Large intestine (tissue), 3 donors: Measurements from ENCODE around the gene PHF2. TPM values are rescaled to one million over a fixed set of nuclear protein-coding genes. Genes with fewer than 3 reads are reported as not detected.

Experiments used
- DNase-seq, 2 donors: peaks; one replicate each; pipeline versions ENCODE4 v3.0.0 to v3.0.0-alpha.2; 2013
- H3K27ac ChIP-seq: one replicate; pipeline ENCODE4 v1.5.1; 2013; ENCODE audit warnings: low read length
- H3K27me3 ChIP-seq: 2 replicates; pipeline ENCODE4 v1.6.1; 2013; ENCODE audit warnings: low read length; ENCODE audit not compliant: control insufficient read depth, insufficient read depth
- H3K36me3 ChIP-seq: 2 replicates; pipeline ENCODE4 v1.6.1; 2013; ENCODE audit warnings: low read length; ENCODE audit not compliant: control insufficient read depth, insufficient read depth
- H3K4me1 ChIP-seq: one replicate; pipeline ENCODE4 v1.6.1; 2013; ENCODE audit warnings: low read length; ENCODE audit not compliant: control insufficient read depth, insufficient read depth
- H3K4me3 ChIP-seq: one replicate; pipeline ENCODE4 v1.5.1; 2013; ENCODE audit warnings: low read length
- H3K9me3 ChIP-seq: one replicate; pipeline ENCODE4 v1.6.1; 2013; ENCODE audit warnings: mild to moderate bottlenecking, low read depth, low read length, moderate library complexity; ENCODE audit not compliant: control insufficient read depth
- WGBS: methylation state at CpG from one replicate; pipeline ENCODE4 v1.1.5; 2013; ENCODE audit warnings: low lambda C conversion rate; ENCODE audit not compliant: insufficient coverage; 5-methylcytosine and 5-hydroxymethylcytosine counted together
- polyA plus RNA-seq: library from polyadenylated mRNA; unstranded; fragments of 120-200 nt; gene quantifications from one replicate; pipeline ENCODE4 v1.2.1, GENCODE V29; 2013

The PHF2 gene
- polyA plus RNA-seq, 1 donor: 24.9 TPM

DNA sequence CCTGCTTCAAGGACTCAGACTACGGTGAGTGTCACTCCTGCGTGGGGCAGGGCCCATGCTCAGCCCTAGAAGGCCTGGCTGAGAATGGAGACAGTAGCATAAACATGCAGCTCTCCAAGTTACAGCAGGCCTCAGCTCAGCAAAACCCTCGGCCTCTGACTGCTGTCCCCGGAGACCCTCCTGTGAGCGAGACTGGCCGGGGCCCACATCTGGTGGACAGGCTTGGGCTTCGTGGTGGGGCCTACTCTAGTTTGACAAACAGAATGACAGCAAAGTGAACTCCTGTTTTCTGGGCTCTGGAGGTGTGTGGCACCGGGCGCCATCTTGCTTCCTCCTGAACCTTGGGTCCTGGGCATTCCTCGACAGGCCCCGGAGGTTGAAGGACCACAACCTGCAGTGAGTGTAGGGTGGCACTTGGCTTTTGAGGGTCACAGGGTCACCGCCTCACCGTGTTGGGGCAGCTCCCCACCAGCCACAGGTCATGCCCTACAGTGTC is 97.5 kb downstream of the PHF2 start:
- WGBS: no CpG with 5 or more reads among the region's 13 CpGs
- no peak for DNase-seq
- Histone ChIP-seq H3K9me3 (no peaks in the 10 kb centered on the region), H3K4me3 (no peak overlapping the region), H3K27ac (no peak overlapping the region), H3K36me3 (peaks cover 53% of the 10 kb centered on the region), H3K27me3 (no peaks in the 10 kb centered on the region), H3K4me1 (no peaks in the 10 kb centered on the region)

DNA sequence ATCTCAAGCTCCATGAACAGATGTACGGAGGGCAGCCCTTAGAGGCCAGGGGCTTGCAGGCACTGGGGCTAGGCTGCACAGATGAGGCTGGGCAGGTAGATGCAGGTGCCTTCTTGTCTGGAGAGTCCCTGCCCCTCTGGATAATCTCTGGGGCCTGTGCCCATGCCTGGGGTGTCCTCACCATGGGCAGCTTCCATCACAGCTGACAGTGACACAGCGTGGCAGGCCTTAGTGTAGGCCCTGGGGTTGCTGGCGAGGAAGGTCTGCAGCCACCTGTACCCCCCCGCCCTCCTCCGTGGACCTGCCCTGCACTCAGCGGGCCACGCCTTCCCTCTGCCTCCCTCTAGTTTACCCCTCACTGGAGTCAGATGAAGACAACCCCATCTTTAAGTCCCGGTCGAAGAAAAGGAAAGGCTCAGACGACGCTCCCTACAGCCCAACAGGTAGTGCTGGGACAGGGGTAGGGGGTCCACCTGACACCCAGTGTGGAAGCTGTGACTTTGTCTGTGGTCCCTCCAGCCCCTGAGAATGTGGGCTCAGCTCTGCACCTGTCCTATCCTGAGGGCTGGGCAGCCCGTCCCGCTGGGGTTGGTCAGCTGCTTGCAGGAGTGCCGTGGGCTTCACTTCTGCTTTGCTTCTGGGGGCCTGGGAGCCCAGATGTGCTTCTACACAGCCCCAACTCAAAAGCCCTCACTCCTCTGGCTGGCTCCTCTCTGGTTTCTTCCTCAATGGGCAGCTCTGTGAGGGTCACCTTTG is 98.4 kb downstream of the PHF2 start:
- Histone ChIP-seq H3K4me1 (no peaks in the 10 kb centered on the region), H3K4me3 (no peak overlapping the region), H3K36me3 (peaks cover 55% of the 10 kb centered on the region), H3K27me3 (no peaks in the 10 kb centered on the region), H3K9me3 (no peaks in the 10 kb centered on the region), H3K27ac (no peak overlapping the region)
- no CpG with 5 or more reads among the region's 14 CpGs for WGBS
- no peak for DNase-seq

DNA sequence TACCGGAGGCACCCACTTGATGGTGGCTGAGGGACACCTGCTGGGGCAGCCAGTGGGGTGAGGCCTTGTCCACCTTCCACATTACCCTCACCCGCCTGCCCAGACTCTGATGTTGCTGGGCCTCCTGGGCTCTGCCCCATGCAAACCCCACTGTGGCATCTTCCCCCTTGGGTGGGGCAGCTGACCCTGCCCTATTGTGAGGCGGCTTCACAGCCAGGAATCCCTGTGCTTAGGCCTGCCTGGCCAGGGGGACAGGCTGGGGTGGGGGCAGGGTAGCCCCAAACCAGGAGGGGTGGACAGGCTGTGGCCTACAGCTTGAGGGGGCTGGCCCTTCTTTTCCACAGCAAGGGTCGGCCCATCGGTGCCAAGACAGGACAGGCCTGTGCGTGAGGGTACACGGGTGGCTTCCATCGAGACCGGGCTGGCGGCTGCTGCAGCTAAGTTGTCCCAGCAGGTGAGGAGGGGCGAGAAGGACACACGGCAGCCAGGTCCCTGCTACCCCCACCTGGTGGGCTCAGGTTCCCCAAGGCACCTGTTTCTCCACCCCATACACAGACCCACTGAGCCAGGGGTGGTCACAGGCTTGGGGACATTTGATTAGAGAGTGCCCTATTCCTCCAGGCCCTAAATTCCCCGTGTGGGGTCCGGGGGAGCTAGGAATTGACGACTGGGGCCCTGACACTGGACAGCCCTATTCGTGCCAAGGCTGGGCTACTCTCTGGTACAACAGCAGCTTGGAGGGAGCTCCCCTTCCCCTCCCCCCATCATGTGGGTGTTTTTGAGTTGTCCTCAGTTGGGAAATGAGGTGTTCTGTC is 99.2 kb downstream of the PHF2 start:
- no peak overlapping the region for H3K4me3 ChIP-seq
- no peaks in the 10 kb centered on the region for H3K4me1 ChIP-seq
- WGBS: no CpG with 5 or more reads among the region's 16 CpGs
- H3K27ac ChIP-seq: no peak overlapping the region
- H3K9me3 ChIP-seq: no peaks in the 10 kb centered on the region
- H3K36me3 ChIP-seq: peaks cover 55% of the 10 kb centered on the region
- no peaks in the 10 kb centered on the region for H3K27me3 ChIP-seq
- DNase-seq: no peak

DNA sequence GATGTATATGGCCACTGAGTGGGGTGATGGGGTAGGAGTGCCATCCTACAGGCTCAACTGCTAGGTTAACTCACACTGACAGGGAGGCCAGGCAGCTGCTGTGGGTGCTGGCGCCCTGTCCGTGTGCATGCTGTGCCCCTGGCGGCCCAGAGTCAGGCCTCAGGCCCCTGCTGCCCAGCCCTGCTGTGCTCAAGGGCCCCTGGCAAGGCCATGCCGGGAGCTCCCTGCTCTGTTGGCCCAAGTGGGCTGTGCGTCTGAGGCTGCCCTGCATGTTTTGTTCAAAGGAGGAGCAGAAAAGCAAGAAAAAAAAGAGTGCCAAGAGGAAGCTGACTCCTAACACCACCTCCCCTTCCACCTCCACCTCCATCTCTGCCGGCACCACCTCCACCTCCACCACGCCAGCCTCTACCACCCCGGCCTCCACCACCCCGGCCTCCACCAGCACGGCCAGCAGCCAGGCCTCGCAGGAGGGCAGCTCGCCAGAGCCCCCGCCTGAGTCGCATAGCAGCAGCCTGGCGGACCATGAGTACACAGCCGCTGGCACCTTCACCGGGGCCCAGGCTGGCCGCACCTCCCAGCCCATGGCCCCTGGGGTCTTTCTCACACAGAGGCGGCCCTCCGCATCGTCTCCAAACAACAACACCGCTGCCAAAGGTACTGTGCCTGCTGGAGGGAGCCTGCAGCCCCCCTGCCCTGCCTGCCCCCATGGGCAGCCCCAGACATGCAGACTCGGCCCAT is 100.1 kb downstream of the PHF2 start:
- no peaks in the 10 kb centered on the region for H3K4me1 ChIP-seq
- peaks cover 2% of the 10 kb centered on the region for H3K27me3 ChIP-seq
- H3K9me3 ChIP-seq: no peaks in the 10 kb centered on the region
- H3K4me3 ChIP-seq: no peak overlapping the region
- peaks cover 55% of the 10 kb centered on the region for H3K36me3 ChIP-seq
- DNase-seq: no peak
- WGBS: no CpG with 5 or more reads among the region's 23 CpGs
- no peak overlapping the region for H3K27ac ChIP-seq

DNA sequence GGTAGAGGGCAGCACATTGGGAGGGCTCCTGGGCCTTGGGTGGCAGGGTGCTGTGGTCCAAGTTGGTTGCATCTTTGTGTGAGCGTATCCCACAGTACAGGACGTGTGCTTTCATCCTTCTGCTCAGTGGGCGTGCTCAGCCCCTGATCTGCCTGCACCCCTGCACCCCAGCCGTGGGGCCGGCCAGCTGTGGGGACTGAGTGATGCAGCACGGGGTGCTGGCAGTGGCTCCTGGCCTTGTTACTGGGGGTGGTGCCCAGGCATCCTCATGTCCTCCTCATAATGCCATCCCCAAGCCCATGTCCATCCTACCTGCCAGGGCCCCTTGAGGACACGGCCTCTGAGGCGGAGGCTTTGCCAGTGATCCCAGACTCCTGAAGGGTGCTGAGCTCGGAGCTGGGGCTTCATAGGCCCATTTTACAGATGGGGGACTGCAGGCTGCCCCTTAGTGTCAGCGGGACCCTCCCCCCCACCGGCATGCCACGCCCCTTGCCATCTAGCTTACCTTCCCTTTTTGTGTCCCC is 100.7 kb downstream of the PHF2 start:
- Histone ChIP-seq H3K27ac (no peak overlapping the region), H3K27me3 (peaks cover 2% of the 10 kb centered on the region), H3K9me3 (no peaks in the 10 kb centered on the region), H3K36me3 (peaks cover 55% of the 10 kb centered on the region), H3K4me3 (no peak overlapping the region), H3K4me1 (no peaks in the 10 kb centered on the region)
- WGBS: no CpG with 5 or more reads among the region's 12 CpGs
- no peak for DNase-seq

DNA sequence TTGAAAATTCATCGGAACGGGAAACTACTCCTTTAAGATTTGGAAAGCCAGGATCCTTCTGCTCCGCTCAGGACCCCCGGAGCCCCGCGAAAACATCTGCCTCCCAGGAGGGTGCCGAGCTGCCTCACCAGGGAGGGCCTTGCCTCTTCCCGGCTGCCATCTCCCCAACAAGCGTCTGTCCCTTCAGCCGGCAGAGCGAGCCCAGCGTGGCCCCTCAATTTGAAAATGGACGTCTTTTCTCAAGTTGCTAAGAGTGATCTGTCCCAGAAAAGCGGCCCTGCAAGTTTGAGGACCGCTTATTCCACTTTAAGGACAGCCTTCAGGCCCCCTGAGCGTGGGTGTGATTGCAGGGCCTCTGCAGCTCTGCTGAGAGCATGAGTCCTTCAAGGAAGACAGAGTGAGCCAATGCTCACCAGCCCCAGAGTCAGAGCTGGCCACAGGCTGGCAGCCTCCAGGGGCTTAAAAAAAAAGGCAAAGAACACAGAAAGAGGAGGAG is 101.3 kb downstream of the PHF2 start:
- no peaks in the 10 kb centered on the region for H3K4me1 ChIP-seq
- peaks cover 55% of the 10 kb centered on the region for H3K36me3 ChIP-seq
- H3K27me3 ChIP-seq: peaks cover 2% of the 10 kb centered on the region
- H3K27ac ChIP-seq: no peak overlapping the region
- no peaks in the 10 kb centered on the region for H3K9me3 ChIP-seq
- no peak for DNase-seq
- H3K4me3 ChIP-seq: no peak overlapping the region
- no CpG with 5 or more reads among the region's 16 CpGs for WGBS

DNA sequence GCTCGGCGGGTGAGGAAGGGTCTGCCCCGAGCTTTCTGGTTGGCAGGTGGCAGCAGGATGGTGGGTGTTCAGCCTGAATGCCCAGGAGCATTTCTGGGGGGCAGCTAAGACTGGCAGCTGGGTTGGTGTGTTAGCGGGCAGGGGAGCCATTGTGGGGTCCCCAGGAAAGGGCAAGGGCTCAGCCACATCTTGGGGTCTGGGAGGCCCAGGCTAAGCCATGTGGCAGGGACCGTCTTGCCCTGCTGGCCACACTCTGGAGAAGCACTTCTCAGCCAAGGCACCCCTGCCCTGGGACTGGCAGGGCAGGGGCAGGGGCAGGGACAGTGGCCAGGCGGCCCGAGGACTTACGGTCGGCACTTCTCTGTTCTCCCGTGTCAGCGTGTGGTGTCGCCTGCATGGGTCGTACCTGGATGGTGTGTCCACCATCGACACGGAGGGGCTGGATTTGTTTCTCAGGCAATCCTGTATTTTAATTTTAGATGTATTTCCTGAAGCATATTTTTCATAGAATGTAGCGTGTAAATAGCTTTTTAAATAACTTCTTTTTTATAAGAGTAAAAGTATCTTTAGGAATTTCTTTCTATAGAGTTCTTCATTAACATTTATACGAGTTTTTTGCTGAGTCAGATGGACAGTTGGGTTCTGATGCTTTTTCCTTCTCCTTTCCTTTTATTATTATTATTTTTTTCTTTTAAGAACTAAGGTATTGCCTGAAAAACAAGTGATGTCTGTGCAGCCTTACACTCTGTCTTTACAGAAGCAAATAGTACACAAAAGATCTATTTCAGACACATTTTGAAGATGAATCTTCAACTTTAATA is 102.0 kb downstream of the PHF2 start:
- H3K9me3 ChIP-seq: no peaks in the 10 kb centered on the region
- WGBS: 89% methylated on average over 3 of the region's 17 CpGs
- H3K27me3 ChIP-seq: peaks cover 2% of the 10 kb centered on the region
- DNase-seq: no peak
- no peak overlapping the region for H3K4me3 ChIP-seq
- no peak overlapping the region for H3K27ac ChIP-seq
- peaks cover 48% of the 10 kb centered on the region for H3K36me3 ChIP-seq
- no peaks in the 10 kb centered on the region for H3K4me1 ChIP-seq

DNA sequence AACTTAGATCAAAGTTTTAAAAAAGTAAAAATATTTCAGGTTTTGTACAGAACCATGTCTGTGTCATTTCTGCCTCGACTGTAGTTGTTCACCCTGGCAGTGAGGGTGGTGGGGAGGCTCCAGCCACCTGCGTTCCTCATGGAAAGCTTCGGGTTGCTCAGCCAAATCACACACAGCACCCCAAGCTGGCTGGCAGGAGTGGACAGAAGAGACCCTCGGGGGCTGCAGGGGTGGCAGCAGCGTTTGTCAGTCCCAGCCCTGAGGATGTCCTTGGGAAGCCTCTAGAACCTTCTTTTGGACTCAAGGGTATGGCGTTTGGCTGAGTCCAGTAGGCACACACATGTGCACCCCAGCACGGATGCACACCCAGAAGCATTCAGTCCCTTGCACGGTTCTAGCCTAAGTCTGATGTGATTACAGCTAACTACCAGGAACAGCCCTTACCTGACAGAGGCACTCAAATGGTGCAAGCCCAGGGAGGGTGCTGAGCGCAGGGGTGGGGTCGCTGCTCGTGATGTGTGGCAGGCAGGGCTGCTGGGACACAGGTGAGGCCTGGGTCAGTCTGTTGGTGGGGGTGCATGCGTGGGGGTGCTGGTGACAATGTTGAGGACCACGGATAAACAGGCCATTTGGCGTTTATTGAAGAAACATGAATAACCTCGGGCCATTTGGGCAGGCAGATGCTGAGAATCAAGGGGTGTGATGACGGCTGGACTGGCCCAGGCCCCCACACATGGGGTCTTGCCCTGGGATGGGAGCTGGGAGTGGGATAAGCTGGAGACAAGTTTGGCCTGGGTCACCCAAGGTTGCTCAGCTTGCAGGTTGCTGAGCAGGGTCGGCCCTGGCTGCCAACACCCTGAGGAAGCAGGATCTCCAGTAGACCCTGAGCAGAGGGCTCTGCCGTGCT is 103.4 kb downstream of the PHF2 start:
- WGBS: no CpG with 5 or more reads among the region's 18 CpGs
- no peak overlapping the region for H3K27ac ChIP-seq
- no peaks in the 10 kb centered on the region for H3K4me1 ChIP-seq
- H3K4me3 ChIP-seq: no peak overlapping the region
- no peak for DNase-seq
- no peaks in the 10 kb centered on the region for H3K9me3 ChIP-seq
- peaks cover 39% of the 10 kb centered on the region for H3K36me3 ChIP-seq
- peaks cover 2% of the 10 kb centered on the region for H3K27me3 ChIP-seq
